Tibial nerve (tissue), 4 donors: ENCODE data around the gene PAX6.

Source experiments
- EP300 ChIP-seq, 2 donors: sonication (generic); formaldehyde crosslinking; IDR thresholded peaks; one replicate each; pipeline ENCODE4 v1.6.1; 2017; ENCODE audit warnings: antibody characterized with exemption in 2 of 2, mild to moderate bottlenecking in 1 of 2
- TF ChIP-seq, protein P1 (sequence below), 5 experiments: fragments of 200-600 bp in 3 of 5; fragments of 450-650 bp in 2 of 5; sonication (generic) in 3 of 5; IDR thresholded peaks; one replicate each; pipeline ENCODE4 v1.5.1; 2016 to 2019; ENCODE audit warnings: antibody characterized with exemption in 5 of 5, mild to moderate bottlenecking in 3 of 5, moderate library complexity in 2 of 5

DNA sequence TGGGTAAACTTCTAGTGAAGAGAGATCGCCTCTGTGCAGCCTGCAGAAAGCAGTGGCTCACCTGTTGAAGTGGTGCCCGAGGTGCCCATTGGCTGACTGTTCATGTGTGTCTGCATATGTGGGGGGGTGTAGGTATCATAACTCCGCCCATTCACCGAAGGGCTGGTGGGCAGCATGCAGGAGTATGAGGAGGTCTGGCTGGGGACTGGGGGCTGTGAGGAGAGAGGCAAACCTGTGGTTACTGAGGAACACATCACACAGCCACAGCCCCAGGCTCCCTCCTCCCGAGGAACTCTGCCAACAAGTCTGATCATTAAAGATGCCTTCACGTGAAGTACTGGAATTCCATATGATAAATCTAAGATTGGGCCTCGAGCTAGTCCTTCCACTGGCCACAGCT lies 20.5 kb downstream of the PAX6 start:
- TF ChIP-seq EP300 (IDR thresholded peaks at IDR 0.05) = no peak
- TF ChIP-seq, protein P1, sequence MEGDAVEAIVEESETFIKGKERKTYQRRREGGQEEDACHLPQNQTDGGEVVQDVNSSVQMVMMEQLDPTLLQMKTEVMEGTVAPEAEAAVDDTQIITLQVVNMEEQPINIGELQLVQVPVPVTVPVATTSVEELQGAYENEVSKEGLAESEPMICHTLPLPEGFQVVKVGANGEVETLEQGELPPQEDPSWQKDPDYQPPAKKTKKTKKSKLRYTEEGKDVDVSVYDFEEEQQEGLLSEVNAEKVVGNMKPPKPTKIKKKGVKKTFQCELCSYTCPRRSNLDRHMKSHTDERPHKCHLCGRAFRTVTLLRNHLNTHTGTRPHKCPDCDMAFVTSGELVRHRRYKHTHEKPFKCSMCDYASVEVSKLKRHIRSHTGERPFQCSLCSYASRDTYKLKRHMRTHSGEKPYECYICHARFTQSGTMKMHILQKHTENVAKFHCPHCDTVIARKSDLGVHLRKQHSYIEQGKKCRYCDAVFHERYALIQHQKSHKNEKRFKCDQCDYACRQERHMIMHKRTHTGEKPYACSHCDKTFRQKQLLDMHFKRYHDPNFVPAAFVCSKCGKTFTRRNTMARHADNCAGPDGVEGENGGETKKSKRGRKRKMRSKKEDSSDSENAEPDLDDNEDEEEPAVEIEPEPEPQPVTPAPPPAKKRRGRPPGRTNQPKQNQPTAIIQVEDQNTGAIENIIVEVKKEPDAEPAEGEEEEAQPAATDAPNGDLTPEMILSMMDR (IDR thresholded peaks at IDR 0.05) = no peak
